HG03095 (cell line): ENCODE measurements around the gene N4BP2L2.

Experiments
- ATAC-seq: cut with Tn5 transposase; IDR thresholded peaks from one replicate; pipeline ENCODE4 v1.9.1; 2021; ENCODE audit warnings: moderate library complexity; ENCODE audit not compliant: unreplicated experiment

N4BP2L2 gene

DNA sequence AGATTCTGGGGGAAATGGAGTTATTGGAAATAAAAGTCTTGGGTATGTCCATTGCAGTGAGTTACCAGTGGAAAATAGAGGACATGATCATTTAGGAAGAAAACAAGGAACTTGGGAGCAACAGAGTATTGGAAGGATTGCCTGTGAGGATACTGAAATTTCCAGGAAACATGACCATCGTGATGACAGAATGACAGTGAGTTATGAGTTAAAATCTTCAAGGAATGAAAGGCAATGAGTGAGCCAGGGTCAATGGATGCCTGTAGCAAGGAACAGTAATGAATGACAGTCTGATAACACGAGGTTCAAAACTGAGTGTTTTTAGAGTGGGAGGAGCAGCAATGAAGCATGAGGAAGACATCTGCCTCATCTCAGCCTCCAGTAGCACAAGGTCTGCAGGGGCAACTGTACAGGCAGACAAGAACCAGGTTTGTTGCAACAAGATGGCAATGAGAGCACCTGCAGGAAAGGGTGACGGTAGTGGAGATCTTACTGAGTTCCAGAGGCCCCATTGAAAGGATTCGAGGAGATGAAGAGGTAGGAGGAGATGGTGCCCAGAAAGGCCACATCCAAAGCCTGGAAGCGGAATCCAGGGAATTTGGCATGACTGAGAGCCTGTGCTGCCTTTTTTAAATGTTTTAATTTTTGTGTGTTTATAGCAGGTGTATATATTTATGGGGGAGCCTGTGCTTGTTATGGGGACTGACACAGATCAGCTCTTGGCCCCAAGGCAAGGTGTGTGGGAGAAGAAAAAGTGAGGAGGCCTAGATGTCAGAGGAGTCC, 154.6 kb downstream of the N4BP2L2 start:
- no peak for ATAC-seq
